Transverse colon (tissue), 4 donors: ENCODE measurements around the gene TBK1. TPM values are rescaled to one million over a fixed set of nuclear protein-coding genes. Genes with fewer than 3 reads are reported as not detected.
"Not testable (repeated sequence)": the region's sequence is repeated elsewhere in the genome, so short reads cannot be mapped to it uniquely, and the experiment has no call there.

Experiments
- DNase-seq: peaks from one replicate; pipeline ENCODE4 v3.0.0-alpha.2; 2019
- H3K27ac ChIP-seq, 4 donors: fragments of 200-600 bp; sonication (generic); 2 replicates each; pipeline ENCODE4 v1.5.1; 2016 to 2018; ENCODE audit warnings: inconsistent platforms in 4 of 4
- H3K27me3 ChIP-seq: fragments of 200-600 bp; sonication (generic); 2 replicates; pipeline ENCODE4 v1.5.1; 2017; ENCODE audit warnings: inconsistent platforms
- H3K36me3 ChIP-seq, 4 donors: fragments of 200-600 bp; sonication (generic); 2 replicates each; pipeline ENCODE4 v1.5.1; 2017 to 2019; ENCODE audit warnings: inconsistent platforms in 4 of 4
- H3K4me1 ChIP-seq, 4 donors: fragments of 200-600 bp; sonication (generic); 2 replicates each; pipeline ENCODE4 v1.5.1; 2017 to 2020; ENCODE audit warnings: inconsistent platforms in 4 of 4
- H3K4me3 ChIP-seq, 4 donors: fragments of 200-600 bp; sonication (generic); 1 replicate in 1 of 4; 2 replicates in 3 of 4; pipeline versions ENCODE4 v1.5.1 to v1.6.1; 2017 to 2019; ENCODE audit warnings: inconsistent platforms in 4 of 4
- H3K9me3 ChIP-seq, 2 donors: fragments of 200-600 bp; sonication (generic); 2 replicates each; pipeline ENCODE4 v1.5.1; 2017 to 2019; ENCODE audit warnings: inconsistent platforms in 2 of 2
- EP300 ChIP-seq: sonication (generic); formaldehyde crosslinking; IDR thresholded peaks from one replicate; pipeline ENCODE4 v1.6.1; 2017; ENCODE audit warnings: antibody characterized with exemption, low read depth
- POLR2A ChIP-seq: fragments of 450-650 bp; IDR thresholded peaks from one replicate; pipeline ENCODE4 v1.6.1; 2016; ENCODE audit warnings: antibody characterized with exemption, mild to moderate bottlenecking, moderate library complexity
- POLR2AphosphoS5 ChIP-seq, 3 donors: sonication (generic); formaldehyde crosslinking; IDR thresholded peaks; one replicate each; pipeline ENCODE4 v1.6.1; 2016; ENCODE audit warnings: antibody characterized with exemption in 3 of 3
- WGBS, 2 donors: methylation state at CpG; one replicate each; pipeline ENCODE4 v1.1.5; 2018; ENCODE audit warnings: low coverage in 1 of 2; 5-methylcytosine and 5-hydroxymethylcytosine counted together
- in situ Hi-C, 4 donors: fragments of 200-750 bp; cut with MboI; loops; one replicate each; pipeline versions ENCODE4 v1.15.0 to v1.15.1; 2017; ENCODE audit warnings: low sequenced_read_pairs in 3 of 4, low pct_ligation_motif_present in 1 of 4, low pct_unique_long_range_greater_than_20kb in 1 of 4
- intact Hi-C: fragments of 100-400 bp; cut with DNase I; formaldehyde crosslinking; loops from one replicate; pipeline ENCODE4 v1.15.1; 2023; ENCODE audit warnings: low total_unique reads
- total RNA-seq, 4 donors: library from RNA; depleted of rRNA; stranded (reverse); fragments of >200 nt; gene quantifications; one replicate each; pipeline ENCODE4 v1.1.0, GENCODE V29; 2016
- TF ChIP-seq, protein P1 (sequence below), 5 experiments: fragments of 200-600 bp in 3 of 5; fragments of 450-650 bp in 2 of 5; sonication (generic) in 3 of 5; IDR thresholded peaks; 1 replicate in 2 of 5; 2 replicates in 3 of 5; pipeline ENCODE4 v1.5.1; 2016 to 2017; ENCODE audit warnings: antibody characterized with exemption in 5 of 5, inconsistent platforms in 3 of 5, mild to moderate bottlenecking in 2 of 5, moderate library complexity in 1 of 5

TBK1 gene
- total RNA-seq, 4 donors from 2014 or later: 6.4 to 25.9 (median 17.1) TPM

DNA sequence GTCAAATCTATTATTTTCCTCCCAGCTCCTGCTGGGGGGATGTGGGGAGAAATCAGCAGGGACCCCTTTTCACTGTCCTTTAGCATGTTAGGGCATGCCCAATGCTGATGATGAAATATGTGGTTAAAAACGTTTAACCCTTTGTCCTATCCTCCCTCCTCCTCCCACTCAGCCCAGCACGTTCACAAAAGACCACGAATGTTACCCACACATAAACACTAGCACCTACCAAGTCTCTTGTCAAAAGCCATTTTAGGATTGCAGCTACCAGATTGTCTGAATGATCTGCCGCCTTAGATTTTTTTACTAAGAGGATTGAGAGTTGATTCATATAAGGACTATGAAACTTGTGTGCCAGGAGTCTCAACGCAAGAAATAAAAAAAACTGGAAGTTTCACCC, 70.4 kb downstream of the TBK1 start:
- no peaks in the 10 kb centered on the region for H3K4me1 ChIP-seq
- intact Hi-C loops: no loop called here
- WGBS, 2 donors: 39 to 44% methylated on average over 3 to 5 of the region's 5 CpGs
- TF ChIP-seq POLR2A (no peak), EP300 (no peak), POLR2AphosphoS5 (IDR thresholded peaks at IDR 0.05) (no peak)
- TF ChIP-seq, protein P1, sequence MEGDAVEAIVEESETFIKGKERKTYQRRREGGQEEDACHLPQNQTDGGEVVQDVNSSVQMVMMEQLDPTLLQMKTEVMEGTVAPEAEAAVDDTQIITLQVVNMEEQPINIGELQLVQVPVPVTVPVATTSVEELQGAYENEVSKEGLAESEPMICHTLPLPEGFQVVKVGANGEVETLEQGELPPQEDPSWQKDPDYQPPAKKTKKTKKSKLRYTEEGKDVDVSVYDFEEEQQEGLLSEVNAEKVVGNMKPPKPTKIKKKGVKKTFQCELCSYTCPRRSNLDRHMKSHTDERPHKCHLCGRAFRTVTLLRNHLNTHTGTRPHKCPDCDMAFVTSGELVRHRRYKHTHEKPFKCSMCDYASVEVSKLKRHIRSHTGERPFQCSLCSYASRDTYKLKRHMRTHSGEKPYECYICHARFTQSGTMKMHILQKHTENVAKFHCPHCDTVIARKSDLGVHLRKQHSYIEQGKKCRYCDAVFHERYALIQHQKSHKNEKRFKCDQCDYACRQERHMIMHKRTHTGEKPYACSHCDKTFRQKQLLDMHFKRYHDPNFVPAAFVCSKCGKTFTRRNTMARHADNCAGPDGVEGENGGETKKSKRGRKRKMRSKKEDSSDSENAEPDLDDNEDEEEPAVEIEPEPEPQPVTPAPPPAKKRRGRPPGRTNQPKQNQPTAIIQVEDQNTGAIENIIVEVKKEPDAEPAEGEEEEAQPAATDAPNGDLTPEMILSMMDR (IDR thresholded peaks at IDR 0.05): no peak
- in situ Hi-C loops: no loop called here
- no peaks in the 10 kb centered on the region for H3K9me3 ChIP-seq
- DNase-seq: no peak
- no peak overlapping the region for H3K4me3 ChIP-seq
- H3K27me3 ChIP-seq: no peaks in the 10 kb centered on the region
- H3K27ac ChIP-seq: no peak overlapping the region
- no peaks in the 10 kb centered on the region for H3K36me3 ChIP-seq

DNA sequence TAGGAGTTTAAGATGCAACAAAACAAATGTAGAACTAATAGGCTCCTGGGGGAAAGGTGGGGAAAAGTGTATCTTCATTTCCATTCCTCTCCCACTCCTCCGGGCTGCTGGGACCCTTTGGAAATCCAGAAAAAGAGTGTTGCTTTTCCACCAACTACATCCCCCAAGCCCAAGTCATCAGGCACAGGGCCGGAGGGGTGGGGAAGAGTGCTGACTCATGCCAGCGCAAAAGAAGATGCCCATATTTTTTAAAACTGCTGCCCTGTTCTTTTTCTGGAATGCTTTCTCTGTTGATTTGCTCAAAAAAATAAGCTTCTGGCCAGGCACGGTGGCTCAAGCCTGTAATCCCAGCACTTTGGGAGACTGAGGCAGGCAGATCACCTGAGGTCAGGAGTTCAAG, 70.9 kb downstream of the TBK1 start:
- Histone ChIP-seq H3K36me3 (no peaks in the 10 kb centered on the region), H3K27ac (no peak overlapping the region), H3K4me3 (no peak overlapping the region), H3K9me3 (no peaks in the 10 kb centered on the region), H3K27me3 (no peaks in the 10 kb centered on the region), H3K4me1 (no peaks in the 10 kb centered on the region)
- 84 to 91% methylated on average over 4 of the region's 4 CpGs for WGBS, 2 donors
- no peak for DNase-seq
- intact Hi-C loops (no loop called here), in situ Hi-C loops (no loop called here)
- TF ChIP-seq POLR2A (no peak), EP300 (no peak), POLR2AphosphoS5 (IDR thresholded peaks at IDR 0.05) (no peak)
- TF ChIP-seq, protein P1 (IDR thresholded peaks at IDR 0.05): no peak

DNA sequence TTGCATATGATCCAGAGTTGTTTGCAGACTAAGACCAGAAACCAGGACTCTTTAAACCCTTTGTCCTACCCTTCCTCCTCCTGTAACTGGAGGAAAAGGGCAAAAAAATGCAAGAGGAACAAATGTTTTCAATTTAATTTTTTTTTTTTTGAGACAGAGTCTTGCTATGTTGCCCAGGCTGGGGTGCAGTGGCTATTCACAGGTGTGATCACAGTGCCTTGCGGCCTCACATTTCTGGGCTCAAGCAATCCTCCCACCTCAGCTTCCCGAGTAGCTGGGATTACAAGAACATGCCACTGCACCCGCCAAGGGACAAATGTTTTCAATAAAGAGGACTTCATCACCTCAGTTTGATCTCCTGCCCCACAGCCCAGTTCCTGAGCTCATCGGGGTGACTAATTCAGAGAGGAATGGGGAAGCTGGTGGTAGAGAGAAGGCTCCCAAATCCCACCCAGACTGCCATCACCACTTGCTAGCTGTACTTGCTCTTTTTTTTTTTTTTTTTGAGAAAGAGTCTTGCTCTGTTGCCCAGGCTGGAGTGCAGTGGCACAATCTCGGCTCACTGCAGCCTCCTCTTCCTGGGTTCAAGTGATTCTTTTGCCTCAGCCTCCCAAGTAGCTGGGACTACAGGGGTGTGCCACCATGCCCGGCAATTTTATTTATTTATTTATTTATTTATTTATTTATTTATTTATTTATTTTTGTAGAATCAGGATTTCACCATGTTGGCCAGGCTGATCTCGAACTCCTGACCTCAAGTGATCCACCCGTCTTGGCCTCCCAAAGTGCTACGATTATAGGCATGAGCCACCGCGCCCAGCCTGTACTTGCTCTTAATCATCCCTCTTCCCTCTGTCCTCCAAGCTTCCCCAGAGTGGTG, 71.9 kb downstream of the TBK1 start:
- H3K9me3 ChIP-seq, H3K36me3 ChIP-seq, in situ Hi-C loops, H3K4me1 ChIP-seq, H3K4me3 ChIP-seq, intact Hi-C loops, DNase-seq, H3K27me3 ChIP-seq, H3K27ac ChIP-seq: not testable (repeated sequence)
- 85 to 94% methylated on average over 7 to 11 of the region's 11 CpGs for WGBS, 2 donors

DNA sequence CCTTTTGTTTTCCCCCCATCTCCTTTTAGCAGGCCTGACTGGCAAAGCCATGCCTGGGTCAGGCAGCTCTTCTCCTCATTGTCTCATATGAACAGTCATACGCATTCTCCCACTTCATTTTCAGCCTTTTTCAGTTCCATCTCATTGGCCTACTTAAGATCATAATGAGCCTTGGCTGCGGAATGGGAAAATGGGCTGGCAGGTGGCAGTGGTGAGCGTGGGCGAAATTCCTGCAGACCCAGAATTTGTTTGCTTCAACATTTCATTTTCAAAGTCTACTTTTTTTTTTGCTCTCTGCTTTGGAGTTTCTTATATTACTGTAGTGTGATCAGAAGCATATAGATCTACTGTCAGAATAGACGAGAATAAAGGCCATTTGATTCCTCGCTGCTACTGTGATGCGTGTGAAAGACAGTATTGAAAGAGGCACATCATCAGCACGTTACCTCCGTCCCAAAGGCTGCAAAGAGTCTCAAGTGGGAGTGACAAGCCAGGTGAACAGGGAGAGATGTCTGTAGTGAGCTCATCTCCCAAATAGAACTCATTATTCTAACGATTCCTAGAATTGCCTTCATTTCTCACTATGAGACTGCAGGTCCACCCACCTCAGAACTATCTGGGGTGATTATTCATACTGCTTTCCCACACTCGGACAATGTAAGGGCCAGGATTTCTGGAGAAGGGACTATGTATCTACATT, 73.7 kb downstream of the TBK1 start:
- no peak for TF ChIP-seq POLR2AphosphoS5 (IDR thresholded peaks at IDR 0.05)
- no peak for TF ChIP-seq POLR2A
- TF ChIP-seq, protein P1 (IDR thresholded peaks at IDR 0.05): no peak
- no peak for TF ChIP-seq EP300
- Histone ChIP-seq H3K36me3 (no peaks in the 10 kb centered on the region), H3K4me3 (no peak overlapping the region), H3K9me3 (no peaks in the 10 kb centered on the region), H3K27me3 (no peaks in the 10 kb centered on the region), H3K27ac (no peak overlapping the region), H3K4me1 (no peaks in the 10 kb centered on the region)
- intact Hi-C loops: no loop called here
- DNase-seq: no peak
- 90 to 93% methylated on average over 5 to 11 of the region's 11 CpGs for WGBS, 2 donors
- in situ Hi-C loops: no loop called here
